GM06990 (cell line): ENCODE data around the gene NF2.

Source experiments
- DNase-seq: peaks from one replicate; pipeline ENCODE4 v3.0.0-alpha.2; 2011; ENCODE audit not compliant: insufficient read length; ENCODE audit errors: extremely low read depth
- H3K27me3 ChIP-seq: replicated peaks from 2 replicates; pipeline ENCODE4 v1.6.0; 2011; ENCODE audit warnings: low read length; ENCODE audit not compliant: control insufficient read depth, insufficient read depth
- H3K36me3 ChIP-seq: 2 replicates; pipeline ENCODE4 v1.5.1; 2011; ENCODE audit warnings: low read length; ENCODE audit not compliant: control insufficient read depth, insufficient read depth
- H3K4me3 ChIP-seq: replicated peaks from 2 replicates; pipeline ENCODE4 v1.5.1; 2011; ENCODE audit warnings: low read depth, mild to moderate bottlenecking, control low read depth, low read length
- TF ChIP-seq, protein P1 (sequence below): IDR thresholded peaks from 2 replicates; pipeline ENCODE4 v1.5.1; 2011; ENCODE audit warnings: low read length, control low read depth, mild to moderate bottlenecking, inconsistent platforms; ENCODE audit not compliant: insufficient read depth, poor library complexity, severe bottlenecking

NF2 gene

DNA sequence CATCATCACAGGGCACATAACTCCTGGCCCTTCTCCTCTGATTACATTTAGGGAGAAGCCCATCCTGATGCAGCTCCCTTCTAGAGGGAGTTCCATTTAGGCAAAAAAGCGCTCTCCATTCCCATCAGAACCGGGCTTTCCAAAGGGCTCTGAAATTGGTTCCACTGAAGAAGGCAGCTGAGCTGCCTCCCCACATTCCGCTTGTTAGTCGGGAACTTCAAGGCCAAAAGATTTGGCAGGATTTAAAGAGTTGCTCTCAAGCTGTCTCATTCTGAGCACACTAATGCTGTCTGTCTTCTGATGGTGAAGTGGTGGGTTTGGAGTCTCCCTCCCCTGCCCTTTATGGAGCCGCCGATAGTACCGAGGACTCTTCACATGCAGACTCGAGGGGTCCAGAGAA lies 89.7 kb downstream of the NF2 start:
- Histone ChIP-seq H3K4me3 (no peak overlapping the region), H3K27me3 (no peaks in the 10 kb centered on the region), H3K36me3 (peaks cover 5% of the 10 kb centered on the region)
- TF ChIP-seq, protein P1, sequence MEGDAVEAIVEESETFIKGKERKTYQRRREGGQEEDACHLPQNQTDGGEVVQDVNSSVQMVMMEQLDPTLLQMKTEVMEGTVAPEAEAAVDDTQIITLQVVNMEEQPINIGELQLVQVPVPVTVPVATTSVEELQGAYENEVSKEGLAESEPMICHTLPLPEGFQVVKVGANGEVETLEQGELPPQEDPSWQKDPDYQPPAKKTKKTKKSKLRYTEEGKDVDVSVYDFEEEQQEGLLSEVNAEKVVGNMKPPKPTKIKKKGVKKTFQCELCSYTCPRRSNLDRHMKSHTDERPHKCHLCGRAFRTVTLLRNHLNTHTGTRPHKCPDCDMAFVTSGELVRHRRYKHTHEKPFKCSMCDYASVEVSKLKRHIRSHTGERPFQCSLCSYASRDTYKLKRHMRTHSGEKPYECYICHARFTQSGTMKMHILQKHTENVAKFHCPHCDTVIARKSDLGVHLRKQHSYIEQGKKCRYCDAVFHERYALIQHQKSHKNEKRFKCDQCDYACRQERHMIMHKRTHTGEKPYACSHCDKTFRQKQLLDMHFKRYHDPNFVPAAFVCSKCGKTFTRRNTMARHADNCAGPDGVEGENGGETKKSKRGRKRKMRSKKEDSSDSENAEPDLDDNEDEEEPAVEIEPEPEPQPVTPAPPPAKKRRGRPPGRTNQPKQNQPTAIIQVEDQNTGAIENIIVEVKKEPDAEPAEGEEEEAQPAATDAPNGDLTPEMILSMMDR = no peak
- DNase-seq = no peak

DNA sequence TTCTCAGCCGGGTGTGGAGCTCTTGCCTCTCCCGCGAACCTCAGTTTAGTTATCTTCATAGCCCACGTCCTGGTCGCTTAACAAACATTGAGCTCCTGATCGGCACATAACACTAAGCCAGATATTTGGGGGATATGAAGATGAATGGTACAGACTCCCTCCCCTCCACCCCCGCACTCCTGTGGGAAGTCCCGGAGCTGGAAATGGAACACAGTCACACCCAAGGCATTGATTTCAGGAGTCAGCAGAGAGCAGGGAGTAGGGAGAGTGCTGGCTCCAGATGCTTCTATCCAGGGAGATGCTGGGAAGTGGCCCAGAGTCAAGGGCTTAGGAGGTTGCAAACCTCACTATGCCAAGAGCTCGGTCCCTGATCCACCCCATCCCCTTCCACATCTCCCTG lies 90.2 kb downstream of the NF2 start:
- no peaks in the 10 kb centered on the region for H3K27me3 ChIP-seq
- H3K4me3 ChIP-seq = no peak overlapping the region
- DNase-seq = no peak
- TF ChIP-seq, protein P1 = no peak
- H3K36me3 ChIP-seq = peaks cover 5% of the 10 kb centered on the region

DNA sequence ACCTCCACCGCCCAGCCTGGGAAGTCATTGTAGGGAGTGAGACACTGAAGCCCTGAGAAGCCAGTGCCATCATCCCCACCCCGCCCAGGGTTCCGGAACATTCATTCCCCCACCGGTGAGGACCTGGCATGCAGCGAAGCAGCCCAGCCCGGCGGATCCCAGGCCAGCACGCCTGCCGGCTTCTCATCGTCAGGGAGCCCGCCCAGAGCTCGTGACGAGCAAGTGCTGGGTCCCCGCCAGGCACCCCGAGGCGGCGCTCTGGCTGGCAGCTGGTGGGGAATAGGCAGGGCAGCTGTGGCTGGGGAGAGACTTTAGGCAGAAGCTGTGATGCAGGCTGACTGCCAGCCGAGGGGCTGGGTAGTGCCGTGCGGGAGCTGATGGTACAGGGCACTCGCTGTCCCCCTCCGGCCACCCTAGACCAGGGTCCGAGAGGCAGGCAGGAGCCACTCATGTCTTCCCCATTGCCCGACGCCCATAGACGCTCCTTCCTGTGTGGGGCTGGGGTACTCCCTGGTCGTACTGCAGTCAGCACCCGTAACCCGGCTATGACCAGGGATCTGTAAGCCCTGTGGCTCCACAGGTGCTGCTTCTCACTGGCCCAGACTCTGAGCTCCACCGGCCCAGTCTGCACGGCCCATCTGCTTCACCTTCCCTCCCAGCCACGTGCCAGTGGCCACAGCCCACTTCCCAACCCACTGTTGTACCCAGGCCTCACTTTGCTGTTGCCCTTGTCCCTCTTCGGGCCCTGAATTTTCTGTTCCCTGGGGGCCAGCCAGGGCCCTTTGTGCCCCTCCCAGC lies 91.9 kb downstream of the NF2 start:
- no peak overlapping the region for H3K4me3 ChIP-seq
- no peaks in the 10 kb centered on the region for H3K27me3 ChIP-seq
- TF ChIP-seq, protein P1 = no peak
- H3K36me3 ChIP-seq = peaks cover 5% of the 10 kb centered on the region
- DNase-seq = no peak

DNA sequence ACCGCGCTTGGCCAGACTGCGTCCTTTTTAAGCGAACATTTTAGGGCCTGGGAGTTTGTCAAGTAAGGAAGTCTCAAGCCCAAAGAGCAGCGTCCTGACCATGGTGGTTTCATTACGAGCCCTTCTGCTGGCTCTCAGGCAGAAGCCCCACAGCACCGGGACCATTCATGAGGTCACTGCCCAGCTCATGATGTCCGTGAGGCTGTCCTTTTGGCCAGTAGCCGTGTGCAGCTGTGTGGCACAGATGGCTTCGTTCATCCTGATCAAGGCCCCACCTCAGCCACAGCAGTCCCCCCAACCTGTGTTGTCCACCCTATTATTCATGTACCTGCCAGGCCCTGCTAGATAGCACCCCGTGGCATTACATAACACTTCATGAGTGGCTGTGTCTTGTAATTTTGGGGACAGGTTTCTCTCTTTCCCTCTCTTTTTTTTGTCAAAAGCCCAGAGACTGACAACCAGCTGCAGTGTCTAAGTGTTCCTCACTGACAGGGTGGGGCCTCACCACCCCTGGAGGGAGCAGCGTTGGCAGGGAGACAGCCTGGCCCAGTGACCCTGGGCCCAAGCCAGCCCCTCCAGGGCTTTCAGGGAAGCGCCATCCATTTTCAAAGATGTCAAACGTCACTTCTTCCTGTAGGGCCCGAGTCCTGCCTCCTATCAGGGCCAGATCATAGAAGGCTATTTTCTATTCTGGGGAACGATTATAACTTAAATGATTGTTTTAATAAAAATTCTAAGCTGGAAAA lies 94.6 kb downstream of the NF2 start:
- Histone ChIP-seq H3K4me3 (no peak overlapping the region), H3K36me3 (peaks cover 5% of the 10 kb centered on the region)

DNA sequence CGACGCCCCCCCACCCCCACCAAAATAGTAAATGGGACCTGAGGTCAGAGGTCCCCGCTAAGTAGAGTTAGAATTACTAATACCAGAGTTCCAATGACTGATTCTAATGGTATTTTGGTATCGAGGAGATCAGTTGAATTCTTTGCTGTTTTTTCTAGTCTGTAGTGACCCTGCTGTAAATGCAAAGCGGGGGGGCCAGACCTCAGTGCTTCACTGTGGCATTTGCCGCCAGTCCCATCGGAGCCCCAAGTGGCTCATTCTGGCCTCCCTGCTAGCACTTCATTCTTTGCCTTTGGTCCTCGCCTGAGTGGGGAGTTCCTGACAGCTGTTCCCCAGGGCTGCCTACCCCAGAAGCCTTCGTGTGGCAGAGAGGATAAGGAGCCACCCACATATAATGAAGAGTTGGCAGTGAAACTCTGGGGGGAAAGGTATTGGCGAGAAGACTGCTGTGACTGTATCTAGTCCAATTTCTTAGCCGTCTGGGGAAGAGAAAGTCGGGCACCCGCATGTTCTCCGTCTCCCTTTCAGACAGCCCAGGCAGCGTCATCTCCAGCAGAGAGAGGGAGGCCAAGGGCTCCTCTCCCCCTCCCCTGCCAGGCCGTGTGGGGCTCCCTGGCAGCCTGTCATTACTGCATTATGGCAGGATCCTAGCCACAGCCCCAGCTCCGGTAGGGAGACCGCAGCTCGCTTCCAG lies 96.9 kb downstream of the NF2 start:
- Histone ChIP-seq H3K27me3 (no peaks in the 10 kb centered on the region), H3K36me3 (peaks cover 5% of the 10 kb centered on the region), H3K4me3 (no peak overlapping the region)
- DNase-seq = no peak
- TF ChIP-seq, protein P1 = no peak

More for the DNA sequence above, 94.6 kb downstream of the NF2 start:
- DNase-seq = no peak
- TF ChIP-seq, protein P1 = no peak
- H3K27me3 ChIP-seq = no peaks in the 10 kb centered on the region
